Measurements from ENCODE around the gene MPPED2.

- TF ChIP-seq CTCF (IDR thresholded peaks at IDR 0.05; ENCODE audit: low read depth, low read length) = no peak
- no peak for TF ChIP-seq EZH2phosphoT487 (IDR thresholded peaks at IDR 0.05; ENCODE audit: low read depth)
Measured at GRCh38 chr11:30455025-30455424, 131.1 kb downstream of the MPPED2 start.

Data from OCI-LY3 (cell line).